HCT116 (cell line): ENCODE results near the gene ZBTB16. TPM values are rescaled to one million over a fixed set of nuclear protein-coding genes. Genes with fewer than 3 reads are reported as not detected.

Source experiments
- ATAC-seq: fragments of 200-7000 bp; cut with Tn5 transposase; 2 replicates; pipeline ENCODE4 v1.9.1; 2020; ENCODE audit warnings: mild to moderate bottlenecking, moderate library complexity
- BruUV-seq: library from RNA; stranded (reverse); fragments of 400-500 nt; replicated peaks from 2 replicates; lab custom pipeline; 2021; lab: Mats Ljungman, UMichigan
- CTCF ChIA-PET: fragments of 300-600 bp; sonication (Branson Sonifier 250); formaldehyde crosslinking; loops from one replicate; lab custom pipeline; 2021; ENCODE audit warnings: antibody characterized with exemption; lab: Charles Lee
- POLR2A ChIA-PET: fragments of 300-600, 350-600 bp; sonication (Branson Sonifier 250); formaldehyde crosslinking; loops from one replicate; lab custom pipeline; 2021; ENCODE audit warnings: antibody characterized with exemption; lab: Charles Lee
- RAD21 ChIA-PET, 2 experiments: fragments of 300-600 bp; sonication (Branson Sonifier 250); formaldehyde crosslinking; loops; one replicate each; lab custom pipeline; 2023; ENCODE audit warnings: low total read pairs in 2 of 2; ENCODE audit not compliant: uncharacterized antibody in 2 of 2, unreplicated experiment in 2 of 2, low non-redundant PET in 1 of 2; lab: Charles Lee
- DNase-seq: peaks from one replicate; pipeline ENCODE4 v3.0.0-alpha.2; 2010; ENCODE audit warnings: low read depth, low spot score
- H2AFZ ChIP-seq: fragments of 200-600 bp; shearing (Covaris generic), sonication (generic); 2 replicates; pipeline ENCODE4 v1.6.1; 2017; ENCODE audit warnings: low read depth, mixed run types, mixed read lengths, antibody characterized with exemption, low read length; ENCODE audit not compliant: poor library complexity, severe bottlenecking
- H3K27ac ChIP-seq: 2 replicates; pipeline ENCODE4 v1.5.1; 2012; ENCODE audit warnings: low read depth, low read length
- H3K27me3 ChIP-seq: fragments of 200-600 bp; sonication (generic); 2 replicates; pipeline ENCODE4 v1.6.1; 2016; ENCODE audit warnings: mixed run types, low read length, mixed read lengths; ENCODE audit not compliant: insufficient read depth
- H3K36me3 ChIP-seq, 2 experiments: fragments of 200-500 bp in 1 of 2; fragments of 200-600 bp in 1 of 2; sonication (Bioruptor generic) in 1 of 2; sonication (generic) in 1 of 2; 2 replicates each; pipeline versions ENCODE4 v1.5.1 to v1.6.1; 2014 to 2016; ENCODE audit warnings: low read length in 2 of 2, inconsistent platforms in 1 of 2, mixed read lengths in 1 of 2, mixed run types in 1 of 2; ENCODE audit not compliant: insufficient read depth in 2 of 2, control insufficient read depth in 1 of 2
- H3K4me1 ChIP-seq, 2 experiments: fragments of 200-600 bp in 1 of 2; sonication (generic) in 1 of 2; 2 replicates each; pipeline versions ENCODE4 v1.5.1 to v1.6.1; 2012 to 2017; ENCODE audit warnings: low read length in 2 of 2, inconsistent platforms in 1 of 2, mild to moderate bottlenecking in 1 of 2, mixed read lengths in 1 of 2, mixed run types in 1 of 2, moderate library complexity in 1 of 2; ENCODE audit not compliant: insufficient read depth in 2 of 2, control insufficient read depth in 1 of 2
- H3K4me2 ChIP-seq: fragments of 200-600 bp; sonication (generic); 2 replicates; pipeline ENCODE4 v1.6.1; 2017; ENCODE audit warnings: mixed run types, low read length, mixed read lengths
- H3K4me3 ChIP-seq, 2 experiments: fragments of 200-600 bp in 1 of 2; sonication (generic) in 1 of 2; replicated peaks in 1 of 2; 2 replicates each; pipeline ENCODE4 v1.5.1; 2011 to 2016; ENCODE audit warnings: low read length in 2 of 2, control low read depth in 1 of 2, low read depth in 1 of 2, mild to moderate bottlenecking in 1 of 2, mixed read lengths in 1 of 2, mixed run types in 1 of 2
- H3K79me2 ChIP-seq: fragments of 200-600 bp; sonication (generic); 2 replicates; pipeline ENCODE4 v1.6.1; 2017; ENCODE audit warnings: mild to moderate bottlenecking, mixed run types, low read length, moderate library complexity, mixed read lengths; ENCODE audit not compliant: insufficient read depth
- H3K9ac ChIP-seq: fragments of 200-600 bp; sonication (generic); 2 replicates; pipeline ENCODE4 v1.6.1; 2016; ENCODE audit warnings: low read length, mixed read lengths
- H3K9me2 ChIP-seq: fragments of 200-600 bp; sonication (generic), shearing (Covaris generic); 2 replicates; pipeline ENCODE4 v1.6.1; 2017; ENCODE audit warnings: mixed run types, mild to moderate bottlenecking, moderate library complexity; ENCODE audit not compliant: insufficient read depth
- H3K9me3 ChIP-seq, 2 experiments: fragments of 200-500 bp in 1 of 2; fragments of 200-600 bp in 1 of 2; sonication (Bioruptor generic) in 1 of 2; sonication (generic) in 1 of 2; 2 replicates each; pipeline ENCODE4 v1.6.1; 2014 to 2017; ENCODE audit warnings: low read length in 2 of 2, mixed read lengths in 2 of 2, inconsistent platforms in 1 of 2, low read depth in 1 of 2, mild to moderate bottlenecking in 1 of 2, mixed run types in 1 of 2, moderate library complexity in 1 of 2; ENCODE audit not compliant: control insufficient read depth in 1 of 2, insufficient read depth in 1 of 2
- H4K20me1 ChIP-seq: fragments of 200-600 bp; sonication (generic), shearing (Covaris generic); 2 replicates; pipeline ENCODE4 v1.6.1; 2017; ENCODE audit warnings: mixed run types, mild to moderate bottlenecking, moderate library complexity; ENCODE audit not compliant: insufficient read depth
- ATF3 ChIP-seq: IDR thresholded peaks from 2 replicates; pipeline ENCODE4 v1.6.1; 2012
- CEBPB ChIP-seq: IDR thresholded peaks from 2 replicates; pipeline ENCODE4 v1.6.1; 2012; ENCODE audit warnings: low read depth
- CTCF ChIP-seq, 3 experiments: fragments of 200-600 bp in 1 of 3; sonication (generic) in 1 of 3; IDR thresholded peaks in 2 of 3; conservative IDR thresholded peaks in 1 of 3; 2 replicates each; pipeline ENCODE4 v1.5.1; 2012 to 2017; ENCODE audit warnings: low read depth in 2 of 3, low read length in 2 of 3, antibody characterized with exemption in 1 of 3, borderline replicate concordance in 1 of 3, control low read depth in 1 of 3, mild to moderate bottlenecking in 1 of 3, mixed read lengths in 1 of 3, mixed run types in 1 of 3, moderate library complexity in 1 of 3; ENCODE audit not compliant: insufficient read depth in 1 of 3
- EGR1 ChIP-seq: IDR thresholded peaks from 2 replicates; pipeline ENCODE4 v1.6.1; 2012; ENCODE audit warnings: low read depth
- EZH2 ChIP-seq: fragments of 200-600 bp; sonication (generic); IDR thresholded peaks from 2 replicates; pipeline ENCODE4 v1.6.1; 2017; ENCODE audit warnings: antibody characterized with exemption, mixed run types
- EZH2phosphoT487 ChIP-seq: fragments of 200-600 bp; IDR thresholded peaks from 2 replicates; pipeline ENCODE4 v1.6.1; 2018; ENCODE audit warnings: antibody characterized with exemption, borderline replicate concordance
- POLR2AphosphoS5 ChIP-seq: IDR thresholded peaks from 2 replicates; pipeline ENCODE4 v1.6.1; 2011; ENCODE audit warnings: mild to moderate bottlenecking, low read depth, low read length, moderate library complexity
- RAD21 ChIP-seq: IDR thresholded peaks from 2 replicates; pipeline ENCODE4 v1.6.1; 2012; ENCODE audit warnings: low read depth, mild to moderate bottlenecking
- SIN3A ChIP-seq: IDR thresholded peaks from 2 replicates; pipeline ENCODE4 v1.6.1; 2012; ENCODE audit warnings: low read depth
- TCF7L2 ChIP-seq: IDR thresholded peaks from 2 replicates; pipeline ENCODE4 v1.7.0; 2011; ENCODE audit warnings: borderline replicate concordance, inconsistent platforms; ENCODE audit not compliant: insufficient read depth, insufficient read length; ENCODE audit errors: extremely low read depth
- YY1 ChIP-seq: IDR thresholded peaks from 2 replicates; pipeline ENCODE4 v1.6.1; 2011; ENCODE audit warnings: low read length, low read depth, moderate library complexity, mild to moderate bottlenecking; ENCODE audit not compliant: insufficient replicate concordance; ENCODE audit errors: extremely low read depth
- ZFX ChIP-seq: fragments of 450-650 bp; IDR thresholded peaks from 2 replicates; pipeline ENCODE4 v1.6.1; 2017
- ZNF274 ChIP-seq: fragments of 200-500 bp; sonication (Bioruptor generic); IDR thresholded peaks from 2 replicates; pipeline ENCODE4 v1.6.1; 2014; ENCODE audit warnings: mild to moderate bottlenecking, low read depth, low read length, inconsistent platforms
- intact Hi-C: fragments of 100-400 bp; cut with micrococcal nuclease; formaldehyde crosslinking; loops from 2 replicates; pipeline ENCODE4 v1.10.0; 2022
- total RNA-seq: library from RNA; stranded (reverse); gene quantifications from one replicate; pipeline ENCODE4 v1.2.1, GENCODE V29; 2021; ENCODE audit not compliant: unreplicated experiment
- TF ChIP-seq, protein P1 (sequence below): IDR thresholded peaks from 2 replicates; pipeline ENCODE4 v1.6.1; 2012
- TF ChIP-seq, protein P2 (sequence below): IDR thresholded peaks from 2 replicates; pipeline ENCODE4 v1.6.1; 2012; ENCODE audit warnings: low read depth

ZBTB16 gene
- total RNA-seq, 1 experiment from 2014 or later = 0.30 TPM

- RAD21 ChIA-PET = no interaction called here
- H3K9ac ChIP-seq = no peak overlapping the region
- no peaks in the 10 kb centered on the region; a peak in 2 of 4 replicates for H3K4me1 ChIP-seq
- H3K79me2 ChIP-seq = no peaks in the 10 kb centered on the region
- CTCF ChIA-PET = no interaction called here
- H3K9me3 ChIP-seq = no peaks in the 10 kb centered on the region
- no peak overlapping the region for H2AFZ ChIP-seq
- H3K27me3 ChIP-seq = peaks cover 2% of the 10 kb centered on the region; the same call in 1 of the 2 replicates
- no peak overlapping the region for H3K4me3 ChIP-seq
- intact Hi-C loops = no loop called here
- no peaks in the 10 kb centered on the region for H3K9me2 ChIP-seq
- H3K4me2 ChIP-seq = no peak overlapping the region
- POLR2A ChIA-PET = no interaction called here
- no peak for DNase-seq
- H4K20me1 ChIP-seq = no peaks in the 10 kb centered on the region
- no peaks in the 10 kb centered on the region for H3K36me3 ChIP-seq
- TF ChIP-seq EZH2 = no peak
- TF ChIP-seq EGR1 = no peak
- no peak for TF ChIP-seq RAD21
- no peak for TF ChIP-seq EZH2phosphoT487
- no peak for TF ChIP-seq ATF3
- no peak for TF ChIP-seq YY1
- TF ChIP-seq POLR2AphosphoS5 = no peak
- TF ChIP-seq SIN3A = no peak
- TF ChIP-seq, protein P1, sequence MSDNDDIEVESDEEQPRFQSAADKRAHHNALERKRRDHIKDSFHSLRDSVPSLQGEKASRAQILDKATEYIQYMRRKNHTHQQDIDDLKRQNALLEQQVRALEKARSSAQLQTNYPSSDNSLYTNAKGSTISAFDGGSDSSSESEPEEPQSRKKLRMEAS = no peak
- no peak for TF ChIP-seq ZNF274
- TF ChIP-seq TCF7L2 = no peak
- no peak for TF ChIP-seq CEBPB
- TF ChIP-seq ZFX = no peak
- TF ChIP-seq, protein P2, sequence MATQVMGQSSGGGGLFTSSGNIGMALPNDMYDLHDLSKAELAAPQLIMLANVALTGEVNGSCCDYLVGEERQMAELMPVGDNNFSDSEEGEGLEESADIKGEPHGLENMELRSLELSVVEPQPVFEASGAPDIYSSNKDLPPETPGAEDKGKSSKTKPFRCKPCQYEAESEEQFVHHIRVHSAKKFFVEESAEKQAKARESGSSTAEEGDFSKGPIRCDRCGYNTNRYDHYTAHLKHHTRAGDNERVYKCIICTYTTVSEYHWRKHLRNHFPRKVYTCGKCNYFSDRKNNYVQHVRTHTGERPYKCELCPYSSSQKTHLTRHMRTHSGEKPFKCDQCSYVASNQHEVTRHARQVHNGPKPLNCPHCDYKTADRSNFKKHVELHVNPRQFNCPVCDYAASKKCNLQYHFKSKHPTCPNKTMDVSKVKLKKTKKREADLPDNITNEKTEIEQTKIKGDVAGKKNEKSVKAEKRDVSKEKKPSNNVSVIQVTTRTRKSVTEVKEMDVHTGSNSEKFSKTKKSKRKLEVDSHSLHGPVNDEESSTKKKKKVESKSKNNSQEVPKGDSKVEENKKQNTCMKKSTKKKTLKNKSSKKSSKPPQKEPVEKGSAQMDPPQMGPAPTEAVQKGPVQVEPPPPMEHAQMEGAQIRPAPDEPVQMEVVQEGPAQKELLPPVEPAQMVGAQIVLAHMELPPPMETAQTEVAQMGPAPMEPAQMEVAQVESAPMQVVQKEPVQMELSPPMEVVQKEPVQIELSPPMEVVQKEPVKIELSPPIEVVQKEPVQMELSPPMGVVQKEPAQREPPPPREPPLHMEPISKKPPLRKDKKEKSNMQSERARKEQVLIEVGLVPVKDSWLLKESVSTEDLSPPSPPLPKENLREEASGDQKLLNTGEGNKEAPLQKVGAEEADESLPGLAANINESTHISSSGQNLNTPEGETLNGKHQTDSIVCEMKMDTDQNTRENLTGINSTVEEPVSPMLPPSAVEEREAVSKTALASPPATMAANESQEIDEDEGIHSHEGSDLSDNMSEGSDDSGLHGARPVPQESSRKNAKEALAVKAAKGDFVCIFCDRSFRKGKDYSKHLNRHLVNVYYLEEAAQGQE = no peak
- TF ChIP-seq CTCF (IDR thresholded peaks at IDR 0.05 in 2 of 3, conservative IDR thresholded peaks at IDR 0.05 in 1 of 3; ENCODE audit: borderline replicate concordance in 1 of 3, insufficient read depth in 1 of 3, low read depth in 2 of 3, low read length in 2 of 3) = no peak
- TF ChIP-seq, all 23 proteins: peak for 0
- H3K27ac ChIP-seq = no peak overlapping the region
- no TSS peak for BruUV-seq
- no peak for ATAC-seq
These were observed 12.2 kb upstream of the ZBTB16 start for GRCh38 chr11:114047327-114047726.
